Suprapubic skin (tissue), 4 donors: ENCODE results near the gene CHRNB4.

ENCODE experiments used
- EP300 ChIP-seq: sonication (generic); formaldehyde crosslinking; IDR thresholded peaks from one replicate; pipeline ENCODE4 v1.6.1; 2017; ENCODE audit warnings: antibody characterized with exemption
- POLR2A ChIP-seq, 2 donors: fragments of 450-650 bp; IDR thresholded peaks; one replicate each; pipeline ENCODE4 v1.6.1; 2017; ENCODE audit warnings: antibody characterized with exemption in 2 of 2, mild to moderate bottlenecking in 2 of 2, moderate library complexity in 2 of 2
- POLR2AphosphoS5 ChIP-seq, 3 donors: sonication (generic); formaldehyde crosslinking; IDR thresholded peaks; one replicate each; pipeline ENCODE4 v1.6.1; 2017; ENCODE audit warnings: antibody characterized with exemption in 3 of 3
- TF ChIP-seq, protein P1 (sequence below), 2 donors: fragments of 200-600 bp in 1 of 2; fragments of 450-650 bp in 1 of 2; sonication (generic) in 1 of 2; IDR thresholded peaks; one replicate each; pipeline ENCODE4 v1.5.1; 2016 to 2019; ENCODE audit warnings: antibody characterized with exemption in 2 of 2, mild to moderate bottlenecking in 1 of 2, moderate library complexity in 1 of 2

DNA sequence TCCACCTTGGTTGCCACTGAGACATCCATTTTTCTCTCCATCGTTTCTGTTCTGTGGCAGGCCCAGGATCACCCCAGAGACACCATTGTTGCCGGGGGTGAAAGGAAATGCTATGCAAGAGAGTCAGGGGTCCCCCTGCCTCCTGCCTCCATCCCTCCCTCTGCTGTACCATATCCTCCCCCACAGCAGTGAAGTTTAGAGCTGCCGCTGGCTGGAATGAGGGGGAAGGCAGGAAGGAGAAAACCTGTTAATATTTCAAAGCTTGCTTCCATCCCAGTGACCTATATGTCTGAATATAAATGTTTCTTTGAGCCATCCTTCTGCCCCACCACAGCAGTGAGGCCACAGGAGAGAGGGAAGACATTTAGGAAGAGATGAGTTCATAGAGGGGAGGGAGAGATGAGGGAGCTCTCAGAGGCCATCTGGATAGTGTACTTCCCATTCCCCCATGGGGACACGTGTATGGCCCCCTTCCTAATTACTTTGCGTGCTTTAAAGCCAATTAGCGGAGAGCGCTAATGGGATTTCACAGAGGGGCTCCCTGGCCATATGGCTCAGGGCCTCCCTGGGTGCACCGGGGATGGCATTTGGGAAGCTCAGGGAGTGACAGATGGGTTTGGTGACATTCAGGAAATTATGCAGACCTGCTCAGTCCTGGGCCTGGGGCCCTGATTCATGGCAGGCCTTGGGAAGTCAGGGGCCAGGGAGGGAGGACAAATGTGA, 40.4 kb upstream of the CHRNB4 start:
- TF ChIP-seq POLR2AphosphoS5 (IDR thresholded peaks at IDR 0.05) (no peak), POLR2A (IDR thresholded peaks at IDR 0.05) (no peak), EP300 (no peak)
- TF ChIP-seq, protein P1, sequence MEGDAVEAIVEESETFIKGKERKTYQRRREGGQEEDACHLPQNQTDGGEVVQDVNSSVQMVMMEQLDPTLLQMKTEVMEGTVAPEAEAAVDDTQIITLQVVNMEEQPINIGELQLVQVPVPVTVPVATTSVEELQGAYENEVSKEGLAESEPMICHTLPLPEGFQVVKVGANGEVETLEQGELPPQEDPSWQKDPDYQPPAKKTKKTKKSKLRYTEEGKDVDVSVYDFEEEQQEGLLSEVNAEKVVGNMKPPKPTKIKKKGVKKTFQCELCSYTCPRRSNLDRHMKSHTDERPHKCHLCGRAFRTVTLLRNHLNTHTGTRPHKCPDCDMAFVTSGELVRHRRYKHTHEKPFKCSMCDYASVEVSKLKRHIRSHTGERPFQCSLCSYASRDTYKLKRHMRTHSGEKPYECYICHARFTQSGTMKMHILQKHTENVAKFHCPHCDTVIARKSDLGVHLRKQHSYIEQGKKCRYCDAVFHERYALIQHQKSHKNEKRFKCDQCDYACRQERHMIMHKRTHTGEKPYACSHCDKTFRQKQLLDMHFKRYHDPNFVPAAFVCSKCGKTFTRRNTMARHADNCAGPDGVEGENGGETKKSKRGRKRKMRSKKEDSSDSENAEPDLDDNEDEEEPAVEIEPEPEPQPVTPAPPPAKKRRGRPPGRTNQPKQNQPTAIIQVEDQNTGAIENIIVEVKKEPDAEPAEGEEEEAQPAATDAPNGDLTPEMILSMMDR (IDR thresholded peaks at IDR 0.05), result no peak
